NCI-H2171 treated with DMSO at 0.1 percent for 48 hours (cell line): Measurements from ENCODE around the gene DDX23.

Experiments used
- DNase-seq: peaks from one replicate; lab custom pipeline; 2025; lab: John Stamatoyannopoulos, UW

DDX23 gene

GRCh38 chr12:48823281-48823680 is 28.7 kb downstream of the DDX23 start:
- no peak for DNase-seq

- no peak for DNase-seq
Observed at GRCh38 chr12:48822711-48823110, 29.3 kb downstream of the DDX23 start.

- DNase-seq, result no peak
Observed at GRCh38 chr12:48822139-48822538, 29.8 kb downstream of the DDX23 start.

GRCh38 chr12:48819986-48820725 is 31.8 kb downstream of the DDX23 start:
- DNase-seq, result no peak

- DNase-seq, result peak; percentile 24
Observed at GRCh38 chr12:48818831-48819590, 33.0 kb downstream of the DDX23 start.

GRCh38 chr12:48817873-48818830 is 33.8 kb downstream of the DDX23 start, which contains the start of gene CACNB3:
Gene CACNB3, plus strand, starts transcription at chr12:48818496. Its CDS starts 434 bp downstream, at chr12:48818930.
- DNase-seq, result peak; percentile 91

GRCh38 chr12:48816143-48816854 is 35.7 kb downstream of the DDX23 start:
- peak; percentile 39 for DNase-seq

- peak; percentile 84 for DNase-seq
Observed at GRCh38 chr12:48815126-48816110, 36.5 kb downstream of the DDX23 start.

GRCh38 chr12:48814262-48815125 is 37.5 kb downstream of the DDX23 start:
- DNase-seq, result peak; percentile 62

GRCh38 chr12:48813465-48814261 is 38.3 kb downstream of the DDX23 start:
- DNase-seq, result no peak

- no peak for DNase-seq
Observed at GRCh38 chr12:48812389-48812788, 39.6 kb downstream of the DDX23 start.

GRCh38 chr12:48811437-48812090 is 40.4 kb downstream of the DDX23 start:
- no peak for DNase-seq

GRCh38 chr12:48810903-48811431 is 41.0 kb downstream of the DDX23 start:
- no peak for DNase-seq

- no peak for DNase-seq
Observed at GRCh38 chr12:48807981-48808380, 44.0 kb downstream of the DDX23 start.

GRCh38 chr12:48803675-48804074 is 48.3 kb downstream of the DDX23 start:
- no peak for DNase-seq

- no peak for DNase-seq
Observed at GRCh38 chr12:48800971-48801370, 51.0 kb downstream of the DDX23 start.

- DNase-seq, result no peak
Observed at GRCh38 chr12:48800457-48800856, 51.5 kb downstream of the DDX23 start.

GRCh38 chr12:48796976-48797375 is 55.0 kb downstream of the DDX23 start:
- DNase-seq, result no peak
